H1 (cell line): Measurements from ENCODE around the gene SIRT7. TPM values are rescaled to one million over a fixed set of nuclear protein-coding genes. Genes with fewer than 3 reads are reported as not detected.

ENCODE experiments used
- CTCF ChIA-PET: fragments of 300-600 bp; sonication (Branson Sonifier 250); formaldehyde crosslinking; loops from one replicate; lab custom pipeline; 2021; ENCODE audit not compliant: partially characterized antibody; lab: Charles Lee
- POLR2A ChIA-PET: fragments of 300-600 bp; sonication (Branson Sonifier 250); formaldehyde crosslinking; loops from one replicate; lab custom pipeline; 2021; ENCODE audit warnings: inconsistent platforms; ENCODE audit not compliant: partially characterized antibody; lab: Charles Lee
- DNase-seq, 2 experiments: peaks; one replicate each; pipeline versions ENCODE4 v3.0.0 to v3.0.0-alpha.2; 2010 to 2022; ENCODE audit warnings: low spot score in 2 of 2, low read depth in 1 of 2, mixed read lengths in 1 of 2
- FAIRE-seq: peaks from 2 replicates; lab custom pipeline; 2011; peaks lifted over from hg19 to GRCh38; lab: Jason Lieb, UNC
- H2AFZ ChIP-seq: 2 replicates; pipeline ENCODE4 v1.8.1; 2012; ENCODE audit warnings: low read length, inconsistent platforms
- H2AK5ac ChIP-seq: 2 replicates; pipeline ENCODE4 v1.6.1; 2013; ENCODE audit warnings: low read depth, low read length
- H2BK120ac ChIP-seq: replicated peaks from 2 replicates; pipeline ENCODE3; 2013; ENCODE audit warnings: low read depth, low read length, inconsistent platforms
- H2BK12ac ChIP-seq: 2 replicates; pipeline ENCODE4 v1.6.1; 2013; ENCODE audit warnings: low read depth, low read length
- H2BK15ac ChIP-seq: 2 replicates; pipeline ENCODE4 v1.6.1; 2013; ENCODE audit warnings: low read length
- H2BK20ac ChIP-seq: 2 replicates; pipeline ENCODE4 v1.6.1; 2013; ENCODE audit warnings: low read length
- H2BK5ac ChIP-seq: 2 replicates; pipeline ENCODE4 v1.6.1; 2013; ENCODE audit warnings: low read depth, low read length
- H3K14ac ChIP-seq: 2 replicates; pipeline ENCODE4 v1.6.1; 2013; ENCODE audit warnings: inconsistent platforms; ENCODE audit not compliant: insufficient read length
- H3K18ac ChIP-seq: 2 replicates; pipeline ENCODE4 v1.6.1; 2013; ENCODE audit warnings: low read length; ENCODE audit errors: extremely low read depth
- H3K23ac ChIP-seq: 2 replicates; pipeline ENCODE4 v1.6.1; 2013; ENCODE audit warnings: inconsistent platforms; ENCODE audit not compliant: insufficient read length
- H3K23me2 ChIP-seq: 2 replicates; pipeline ENCODE4 v1.6.1; 2013; ENCODE audit warnings: low read depth, low read length
- H3K27ac ChIP-seq: 2 replicates; pipeline ENCODE4 v1.6.1; 2011; ENCODE audit warnings: low read depth, low read length, inconsistent platforms
- H3K27me3 ChIP-seq, 4 experiments: replicated peaks in 1 of 4; 1 replicate in 1 of 4; 2 replicates in 3 of 4; pipeline versions ENCODE4 v1.6.1 to v1.8.1; 2011 to 2013; ENCODE audit warnings: low read length in 3 of 4, mild to moderate bottlenecking in 3 of 4, inconsistent platforms in 2 of 4, mixed read lengths in 2 of 4, moderate library complexity in 1 of 4; ENCODE audit not compliant: control insufficient read depth in 3 of 4, insufficient read depth in 3 of 4; ENCODE audit errors: extremely low read depth in 1 of 4
- H3K36me3 ChIP-seq, 4 experiments: 2 replicates each; pipeline versions ENCODE4 v1.6.1 to v1.8.1; 2011 to 2013; ENCODE audit warnings: mild to moderate bottlenecking in 4 of 4, low read length in 3 of 4, moderate library complexity in 2 of 4, control low read depth in 1 of 4, inconsistent platforms in 1 of 4; ENCODE audit not compliant: insufficient read depth in 4 of 4, control insufficient read depth in 2 of 4
- H3K4ac ChIP-seq: replicated peaks from 2 replicates; pipeline ENCODE3; 2013; ENCODE audit warnings: low read length, low read depth, mixed read lengths, inconsistent platforms; ENCODE audit not compliant: insufficient read length
- H3K4me1 ChIP-seq, 4 experiments: replicated peaks in 1 of 4; 1 replicate in 1 of 4; 2 replicates in 3 of 4; pipeline versions ENCODE4 v1.6.1 to v1.8.1; 2011 to 2013; ENCODE audit warnings: low read length in 3 of 4, inconsistent platforms in 2 of 4, mixed read lengths in 1 of 4; ENCODE audit not compliant: insufficient read depth in 4 of 4, control insufficient read depth in 3 of 4
- H3K4me2 ChIP-seq, 2 experiments: 2 replicates each; pipeline versions ENCODE4 v1.6.1 to v1.8.1; 2011 to 2013; ENCODE audit warnings: low read depth in 2 of 2, low read length in 2 of 2, control low read depth in 1 of 2, inconsistent platforms in 1 of 2, mild to moderate bottlenecking in 1 of 2; ENCODE audit not compliant: insufficient read depth in 1 of 2
- H3K4me3 ChIP-seq, 4 experiments: fragments of 200-600, 300-600 bp in 1 of 4; sonication (generic), shearing (Covaris generic), sonication (Bioruptor Twin) in 1 of 4; 2 replicates each; pipeline versions ENCODE4 v1.5.1 to v1.8.1; 2011 to 2016; ENCODE audit warnings: low read length in 4 of 4, low read depth in 3 of 4, control low read depth in 2 of 4, inconsistent platforms in 2 of 4, mild to moderate bottlenecking in 2 of 4, mixed read lengths in 1 of 4, moderate library complexity in 1 of 4; ENCODE audit not compliant: insufficient read depth in 2 of 4; ENCODE audit errors: extremely low read depth in 1 of 4
- H3K56ac ChIP-seq: replicated peaks from 2 replicates; pipeline ENCODE3; 2013; ENCODE audit warnings: low read depth, mild to moderate bottlenecking, mixed read lengths, low read length, inconsistent platforms; ENCODE audit not compliant: insufficient read length
- H3K79me1 ChIP-seq: 2 replicates; pipeline ENCODE4 v1.6.1; 2013; ENCODE audit warnings: low read depth, low read length, control low read depth
- H3K79me2 ChIP-seq, 2 experiments: 2 replicates each; pipeline versions ENCODE4 v1.6.1 to v1.8.1; 2012 to 2013; ENCODE audit warnings: low read length in 2 of 2, mild to moderate bottlenecking in 2 of 2, inconsistent platforms in 1 of 2; ENCODE audit not compliant: insufficient read depth in 2 of 2, control insufficient read depth in 1 of 2
- H3K9ac ChIP-seq, 4 experiments: replicated peaks in 1 of 4; 1 replicate in 1 of 4; 2 replicates in 3 of 4; pipeline versions ENCODE4 v1.6.1 to v1.8.1; 2011 to 2013; ENCODE audit warnings: low read depth in 3 of 4, low read length in 3 of 4, control low read depth in 2 of 4, mild to moderate bottlenecking in 2 of 4, moderate library complexity in 2 of 4, inconsistent platforms in 1 of 4; ENCODE audit errors: extremely low read depth in 1 of 4
- H3K9me3 ChIP-seq, 2 experiments: 2 replicates each; pipeline versions ENCODE4 v1.6.1 to v1.8.1; 2012 to 2013; ENCODE audit warnings: mild to moderate bottlenecking in 2 of 2, moderate library complexity in 2 of 2, control low read depth in 1 of 2, inconsistent platforms in 1 of 2, low read depth in 1 of 2, low read length in 1 of 2, mixed read lengths in 1 of 2; ENCODE audit not compliant: insufficient read depth in 2 of 2
- H4K20me1 ChIP-seq, 2 experiments: replicated peaks in 1 of 2; 2 replicates each; pipeline versions ENCODE3 to v1.8.1; 2011 to 2013; ENCODE audit warnings: inconsistent platforms in 2 of 2, low read length in 2 of 2, mild to moderate bottlenecking in 1 of 2; ENCODE audit not compliant: insufficient read depth in 2 of 2, control insufficient read depth in 1 of 2
- H4K5ac ChIP-seq: 2 replicates; pipeline ENCODE4 v1.6.1; 2013; ENCODE audit warnings: low read length, low read depth, mixed read lengths, inconsistent platforms; ENCODE audit not compliant: insufficient read length
- H4K8ac ChIP-seq: 2 replicates; pipeline ENCODE4 v1.8.0; 2013; ENCODE audit warnings: mild to moderate bottlenecking, moderate library complexity, low read length, inconsistent platforms; ENCODE audit not compliant: insufficient read depth; ENCODE audit errors: extremely low read depth
- H4K91ac ChIP-seq: replicated peaks from 2 replicates; pipeline ENCODE3; 2013; ENCODE audit warnings: low read length, mixed read lengths, inconsistent platforms; ENCODE audit not compliant: insufficient read length
- CTBP2 ChIP-seq: IDR thresholded peaks from 2 replicates; pipeline ENCODE4 v1.7.0; 2011; ENCODE audit warnings: borderline replicate concordance, mild to moderate bottlenecking, moderate library complexity, mixed read lengths, low read length; ENCODE audit not compliant: insufficient read depth, insufficient read length
- EGR1 ChIP-seq: IDR thresholded peaks from 2 replicates; pipeline ENCODE4 v1.6.1; 2011; ENCODE audit warnings: low read depth, low read length, borderline replicate concordance
- EZH2 ChIP-seq: fragments of 200-600 bp; sonication (generic); IDR thresholded peaks from 2 replicates; pipeline ENCODE4 v1.7.1; 2012; ENCODE audit warnings: low read depth, mild to moderate bottlenecking, moderate library complexity, low read length, inconsistent platforms; ENCODE audit not compliant: severe bottlenecking
- HDAC6 ChIP-seq: IDR thresholded peaks from one replicate; pipeline ENCODE4 v1.7.1; 2012; ENCODE audit warnings: low read depth, mild to moderate bottlenecking, inconsistent platforms, low read length, moderate library complexity
- JUND ChIP-seq: IDR thresholded peaks from 2 replicates; pipeline ENCODE4 v1.6.1; 2011; ENCODE audit warnings: mild to moderate bottlenecking, improper control_type of control experiment, low read length
- MAFK ChIP-seq: IDR thresholded peaks from 2 replicates; pipeline ENCODE4 v1.6.1; 2012; ENCODE audit warnings: low read depth, mild to moderate bottlenecking, improper control_type of control experiment, low read length
- PHF8 ChIP-seq: fragments of 200-600 bp; sonication (generic); conservative IDR thresholded peaks from 2 replicates; pipeline ENCODE4 v1.7.1; 2012; ENCODE audit warnings: low read depth, mild to moderate bottlenecking, inconsistent platforms, low read length, moderate library complexity
- POLR2AphosphoS5 ChIP-seq: IDR thresholded peaks from 2 replicates; pipeline ENCODE4 v1.6.1; 2011; ENCODE audit warnings: low read depth, low read length
- RAD21 ChIP-seq, 2 experiments: IDR thresholded peaks in 1 of 2; conservative IDR thresholded peaks in 1 of 2; 2 replicates each; pipeline ENCODE4 v1.6.1; 2011; ENCODE audit warnings: low read depth in 2 of 2, low read length in 2 of 2, improper control_type of control experiment in 1 of 2, inconsistent platforms in 1 of 2, mild to moderate bottlenecking in 1 of 2, moderate library complexity in 1 of 2
- RBBP5 ChIP-seq: IDR thresholded peaks from 2 replicates; pipeline ENCODE4 v1.7.1; 2012; ENCODE audit warnings: low read depth, mild to moderate bottlenecking, inconsistent platforms, low read length, moderate library complexity, borderline replicate concordance
- RFX5 ChIP-seq: IDR thresholded peaks from 2 replicates; pipeline ENCODE4 v1.6.1; 2011; ENCODE audit warnings: low read depth, low read length, improper control_type of control experiment, borderline replicate concordance
- SIN3A ChIP-seq, 2 experiments: IDR thresholded peaks in 1 of 2; conservative IDR thresholded peaks in 1 of 2; 2 replicates each; pipeline ENCODE4 v1.6.1; 2011 to 2012; ENCODE audit warnings: low read length in 2 of 2, improper control_type of control experiment in 1 of 2, low read depth in 1 of 2, mild to moderate bottlenecking in 1 of 2
- SP4 ChIP-seq: IDR thresholded peaks from 2 replicates; pipeline ENCODE4 v1.6.1; 2012; ENCODE audit warnings: low read length, inconsistent platforms
- TBP ChIP-seq: IDR thresholded peaks from 2 replicates; pipeline ENCODE4 v1.6.1; 2011; ENCODE audit warnings: low read depth, low read length, improper control_type of control experiment
- WGBS, 2 experiments: shearing (Covaris generic) in 1 of 2; methylation state at CpG; one replicate each; pipeline versions ENCODE4 v1.1.6 to v1.1.7; 2013 to 2015; ENCODE audit warnings: low lambda C conversion rate in 2 of 2, mixed read lengths in 2 of 2, inconsistent platforms in 1 of 2, low coverage in 1 of 2, missing lambda C conversion rate in 1 of 2; ENCODE audit not compliant: insufficient replicate concordance in 2 of 2, insufficient coverage in 1 of 2, insufficient read length in 1 of 2; ENCODE audit errors: extremely low coverage in 1 of 2, missing lambda C conversion rate in 1 of 2; 5-methylcytosine and 5-hydroxymethylcytosine counted together
- polyA plus RNA-seq, 7 experiments: library from polyadenylated mRNA; depleted of rRNA in 3 of 7; stranded (reverse) in 5 of 7; unstranded in 2 of 7; fragments of >200 nt in 5 of 7; fragments of 200-250 nt in 2 of 7; gene quantifications; 1 replicate in 5 of 7; 2 replicates in 1 of 7; 4 replicates in 1 of 7; pipeline versions ENCODE4 v1.2.1 to v1.2.3, GENCODE V29; 2011 to 2013; ENCODE audit warnings: missing spikeins in 2 of 7, mixed read lengths in 2 of 7
- total RNA-seq: library from RNA; stranded (reverse); fragmentation: NEBNext Ultra II Directional; extraction: Animal tissue kit (Norgen Biotek cat#: 25700); gene quantifications from 2 replicates; pipeline ENCODE4 v1.2.1, GENCODE V29; 2021

The SIRT7 gene
- total and polyA plus RNA-seq, 2 of the 8 experiments (the other 6 are each of a cell fraction or from before 2014, with no cell fraction given) = 5.8 to 16.6 TPM

DNA sequence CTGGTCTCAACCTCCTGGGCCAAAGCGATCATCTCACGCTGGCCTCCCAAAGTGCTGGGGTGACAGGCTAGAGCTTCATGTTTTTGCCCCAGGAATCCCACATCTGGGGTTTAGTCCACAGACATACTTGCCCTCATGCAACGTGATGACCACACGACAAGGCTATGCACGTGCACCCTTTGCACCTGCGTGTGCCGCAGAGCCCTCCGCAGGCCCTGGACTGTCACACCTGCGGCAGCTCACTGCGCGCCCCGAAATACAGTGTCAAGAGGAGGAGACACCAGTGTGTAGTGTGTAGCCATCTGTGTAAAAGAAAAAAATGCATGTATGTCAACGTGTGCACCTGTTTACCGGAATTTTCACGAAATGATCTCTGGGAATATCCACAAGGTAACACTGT is 32.5 kb upstream of the SIRT7 start:
- Histone ChIP-seq H3K9ac (no peak overlapping the region), H4K91ac (no peak overlapping the region), H2AK5ac (no peak overlapping the region), H3K79me1 (no peaks in the 10 kb centered on the region), H3K9me3 (no peaks in the 10 kb centered on the region), H3K36me3 (no peaks in the 10 kb centered on the region), H2BK120ac (no peak overlapping the region), H3K27ac (no peak overlapping the region), H2BK5ac (no peak overlapping the region), H2BK12ac (no peak overlapping the region), H4K5ac (no peak overlapping the region), H3K4me1 (no peaks in the 10 kb centered on the region; a peak in 1 of 7 replicates), H4K8ac (no peak overlapping the region), H3K56ac (no peak overlapping the region), H3K23ac (no peak overlapping the region), H3K4ac (no peak overlapping the region), H4K20me1 (no peaks in the 10 kb centered on the region), H3K27me3 (peaks cover 0 to 5% (median 0%) of the 10 kb centered on the region in 4 experiments; a peak in 2 of 7 replicates), H2BK20ac (no peak overlapping the region), H3K23me2 (no peaks in the 10 kb centered on the region), H3K18ac (no peak overlapping the region), H3K79me2 (no peaks in the 10 kb centered on the region), H3K4me2 (no peak overlapping the region), H3K4me3 (no peak overlapping the region), H2BK15ac (no peak overlapping the region), H2AFZ (no peak overlapping the region), H3K14ac (no peak overlapping the region)
- 80% methylated on average over 15 of the region's 15 CpGs; no CpG with 5 or more reads in 1 of the 2 experiments for WGBS, 2 experiments
- POLR2A ChIA-PET = interaction anchor here (0.6 to 3.3 kb wide), 2 partner anchors 23 to 57 kb away, joined by 3 to 9 read pairs; partner anchors contain the start of gene MAFG
- CTCF ChIA-PET = interaction anchor here (1.1 to 2.3 kb wide), 2 partner anchors 9 to 10 kb away, joined by 4 to 9 read pairs; partner anchors contain the start of gene NOTUM
- no peak for DNase-seq
- no peak for FAIRE-seq
- TF ChIP-seq PHF8 (no peak), RFX5 (no peak), RAD21 (IDR thresholded peaks at IDR 0.05 in 1 of 2, conservative IDR thresholded peaks at IDR 0.05 in 1 of 2; ENCODE audit: low read depth in 2 of 2, low read length in 2 of 2) (no peak), JUND (no peak), MAFK (no peak), SIN3A (conservative IDR thresholded peaks at IDR 0.05 in 1 of 2, IDR thresholded peaks at IDR 0.05 in 1 of 2; ENCODE audit: low read depth in 1 of 2, low read length in 2 of 2) (no peak), CTBP2 (no peak), EGR1 (no peak), HDAC6 (no peak), POLR2AphosphoS5 (no peak), RBBP5 (no peak), EZH2 (no peak), SP4 (no peak), TBP (no peak)
